ENCODE measurements around the gene ALDH3B1. TPM values are rescaled to one million over a fixed set of nuclear protein-coding genes. Genes with fewer than 3 reads are reported as not detected.

The ALDH3B1 gene
- total and polyA plus RNA-seq, 2 donors (not counting 3 experiments of a cell fraction or from before 2014, with no cell fraction given) = 0.13 to 1.0 TPM

- Histone ChIP-seq H2AFZ (ENCODE audit: low read depth, low read length) (no peak overlapping the region), H3K4me2 (ENCODE audit: insufficient read depth, low read length) (no peak overlapping the region), H3K9ac (replicated peaks; ENCODE audit: extremely low read depth, insufficient read depth, low read length) (no peak overlapping the region), H3K4me1 (ENCODE audit: control insufficient read depth, extremely low read depth, insufficient read depth, low read length) (no peaks in the 10 kb centered on the region), H3K4me3 (replicated peaks in 1 of 3; ENCODE audit: insufficient read depth in 1 of 3, low read depth in 1 of 3, low read length in 3 of 3) (no peak overlapping the region), H3K27ac (ENCODE audit: insufficient read depth, low read depth, low read length) (no peak overlapping the region), H3K9me1 (replicated peaks; ENCODE audit: control insufficient read depth, extremely low read depth, insufficient read depth, low read length) (no peaks in the 10 kb centered on the region), H3K9me3 (replicated peaks; ENCODE audit: control insufficient read depth, insufficient read depth, low read length) (no peaks in the 10 kb centered on the region), H3K79me2 (ENCODE audit: control insufficient read depth, insufficient read depth, low read length) (no peaks in the 10 kb centered on the region), H3K27me3 (ENCODE audit: control insufficient read depth in 2 of 2, insufficient read depth in 2 of 2, low read length in 2 of 2) (no peaks in the 10 kb centered on the region), H4K20me1 (replicated peaks; ENCODE audit: control insufficient read depth, extremely low read depth, insufficient read depth, low read length) (no peaks in the 10 kb centered on the region), H3K36me3 (ENCODE audit: control insufficient read depth in 2 of 2, extremely low read depth in 1 of 2, insufficient read depth in 2 of 2, low read length in 2 of 2) (peaks cover 0 to 13% of the 10 kb centered on the region in 2 experiments)
- dilution Hi-C loops (cut with MboI; ENCODE audit: extremely low pct_ligation_motif_present, low sequenced_read_pairs) (no loop called here), intact Hi-C loops (cut with micrococcal nuclease) (no loop called here)
- DNase-seq (ENCODE audit: low read depth, low spot score) (no peak), FAIRE-seq (no peak)
- TF ChIP-seq MAX (IDR thresholded peaks at IDR 0.05; ENCODE audit: insufficient read depth, insufficient read length) (no peak), GATA2 (IDR thresholded peaks at IDR 0.05; ENCODE audit: insufficient read depth, insufficient read length, low read depth, low read length) (no peak), POLR2AphosphoS5 (IDR thresholded peaks at IDR 0.05; ENCODE audit: insufficient read depth, low read depth, low read length) (no peak), EZH2 (IDR thresholded peaks at IDR 0.05; ENCODE audit: borderline replicate concordance, low read depth, low read length, severe bottlenecking) (no peak), MYC (IDR thresholded peaks at IDR 0.05; ENCODE audit: low read depth, low read length) (no peak), FOS (IDR thresholded peaks at IDR 0.05; ENCODE audit: borderline replicate concordance, insufficient read depth, low read length) (no peak), JUN (IDR thresholded peaks at IDR 0.05; ENCODE audit: borderline replicate concordance, insufficient read depth, insufficient read length, low read depth) (no peak), POLR2A (IDR thresholded peaks at IDR 0.05; ENCODE audit: low read depth, low read length) (no peak)
- TF ChIP-seq, protein P1, sequence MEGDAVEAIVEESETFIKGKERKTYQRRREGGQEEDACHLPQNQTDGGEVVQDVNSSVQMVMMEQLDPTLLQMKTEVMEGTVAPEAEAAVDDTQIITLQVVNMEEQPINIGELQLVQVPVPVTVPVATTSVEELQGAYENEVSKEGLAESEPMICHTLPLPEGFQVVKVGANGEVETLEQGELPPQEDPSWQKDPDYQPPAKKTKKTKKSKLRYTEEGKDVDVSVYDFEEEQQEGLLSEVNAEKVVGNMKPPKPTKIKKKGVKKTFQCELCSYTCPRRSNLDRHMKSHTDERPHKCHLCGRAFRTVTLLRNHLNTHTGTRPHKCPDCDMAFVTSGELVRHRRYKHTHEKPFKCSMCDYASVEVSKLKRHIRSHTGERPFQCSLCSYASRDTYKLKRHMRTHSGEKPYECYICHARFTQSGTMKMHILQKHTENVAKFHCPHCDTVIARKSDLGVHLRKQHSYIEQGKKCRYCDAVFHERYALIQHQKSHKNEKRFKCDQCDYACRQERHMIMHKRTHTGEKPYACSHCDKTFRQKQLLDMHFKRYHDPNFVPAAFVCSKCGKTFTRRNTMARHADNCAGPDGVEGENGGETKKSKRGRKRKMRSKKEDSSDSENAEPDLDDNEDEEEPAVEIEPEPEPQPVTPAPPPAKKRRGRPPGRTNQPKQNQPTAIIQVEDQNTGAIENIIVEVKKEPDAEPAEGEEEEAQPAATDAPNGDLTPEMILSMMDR (IDR thresholded peaks at IDR 0.05; ENCODE audit: extremely low read depth in 1 of 2, insufficient read depth in 1 of 2, low read depth in 1 of 2, low read length in 2 of 2) = no peak
- BruUV-seq (replicated peaks) = no TSS peak
- POLR2A ChIA-PET = no interaction called here
- CTCF ChIA-PET = interaction anchor here (0.7 to 1.4 kb wide), 4 partner anchors 13 to 60 kb away, joined by 3 to 6 read pairs (median 4); no protein-coding TSS in a partner anchor
Measured at GRCh38 chr11:68077617-68078582, 67.8 kb downstream of the ALDH3B1 start.

Small RNA genes lying within 50 kb of the gene (microRNA-seq; reads per million reads assigned to microRNA genes)
- gene MIR4691 (ENCODE audit: borderline number of aligned reads, borderline replicate concordance) (not detected), gene MIR6753 (ENCODE audit: borderline number of aligned reads, borderline replicate concordance) (not detected), gene MIR7113 (ENCODE audit: borderline number of aligned reads, borderline replicate concordance) (not detected)

Small RNA genes lying within 50 kb of the gene (small RNA-seq; reads per million reads assigned to genes)
- gene MIR6753 (ENCODE audit: insufficient read depth, insufficient read length, low read depth, low replicate concordance) = not detected

Other genes starting within 250 kb of the ALDH3B1 start
- gene UNC93B1, start 6.2 kb upstream of the ALDH3B1 start, total RNA-seq = 10.6 and 11.5 TPM in 2 replicates
- gene UNC93B1, start 6.2 kb upstream of the ALDH3B1 start, polyA plus RNA-seq = 18.9 and 22.0 TPM in 2 replicates
- 150 and 170 TPM in 2 replicates for gene NDUFS8, start 20.4 kb downstream of the ALDH3B1 start, total RNA-seq
- gene NDUFS8, start 20.4 kb downstream of the ALDH3B1 start, polyA plus RNA-seq = 166 and 220 TPM in 2 replicates
- gene TCIRG1, start 28.7 kb downstream of the ALDH3B1 start, total RNA-seq = 124 and 134 TPM in 2 replicates
- gene TCIRG1, start 28.7 kb downstream of the ALDH3B1 start, polyA plus RNA-seq = 183 and 236 TPM in 2 replicates
- 21.3 and 25.1 TPM in 2 replicates for gene CHKA, start 111.1 kb downstream of the ALDH3B1 start, total RNA-seq
- 18.2 and 21.4 TPM in 2 replicates for gene CHKA, start 111.1 kb downstream of the ALDH3B1 start, polyA plus RNA-seq
- 35.6 and 36.3 TPM in 2 replicates for gene KMT5B, start 203.0 kb downstream of the ALDH3B1 start, total RNA-seq
- gene KMT5B, start 203.0 kb downstream of the ALDH3B1 start, polyA plus RNA-seq = 7.1 and 10.1 TPM in 2 replicates

All from endothelial cell of umbilical vein (primary cell).